ENCODE measurements around the gene DEFB124.

- TF ChIP-seq POLR2AphosphoS5 (IDR thresholded peaks at IDR 0.05; ENCODE audit: borderline replicate concordance, low read depth, low read length), result no peak
- TF ChIP-seq EZH2 (IDR thresholded peaks at IDR 0.05), result no peak
Observed at GRCh38 chr20:31476294-31476585, 1.3 kb upstream of the DEFB124 start.
